PC-3 (cell line): ENCODE data around the gene LGR4.

Source experiments
- CTCF ChIP-seq: fragments of 300-600 bp; sonication (generic); conservative IDR thresholded peaks from 2 replicates; pipeline ENCODE4 v1.5.1; 2017; ENCODE audit warnings: antibody characterized with exemption, low read depth, mild to moderate bottlenecking, low read length
- EZH2 ChIP-seq: fragments of 300-600 bp; sonication (generic); IDR thresholded peaks from one replicate; pipeline ENCODE4 v1.6.1; 2017; ENCODE audit warnings: antibody characterized with exemption, mild to moderate bottlenecking, low read length; ENCODE audit not compliant: unreplicated experiment
- EZH2phosphoT487 ChIP-seq: fragments of 300-600 bp; sonication (generic); IDR thresholded peaks from 2 replicates; pipeline ENCODE4 v1.6.1; 2018; ENCODE audit warnings: mild to moderate bottlenecking, antibody characterized with exemption, low read length, borderline replicate concordance

GRCh38 chr11:27496461-27496860, 23.9 kb upstream of the LGR4 start:
- no peak for TF ChIP-seq CTCF
- no peak for TF ChIP-seq EZH2
- TF ChIP-seq EZH2phosphoT487 = no peak
